ENCODE measurements around the gene SLC44A4. TPM values are rescaled to one million over a fixed set of nuclear protein-coding genes. Genes with fewer than 3 reads are reported as not detected.

SLC44A4 gene
- total RNA-seq, 1 donor from 2014 or later: not detected

DNA sequence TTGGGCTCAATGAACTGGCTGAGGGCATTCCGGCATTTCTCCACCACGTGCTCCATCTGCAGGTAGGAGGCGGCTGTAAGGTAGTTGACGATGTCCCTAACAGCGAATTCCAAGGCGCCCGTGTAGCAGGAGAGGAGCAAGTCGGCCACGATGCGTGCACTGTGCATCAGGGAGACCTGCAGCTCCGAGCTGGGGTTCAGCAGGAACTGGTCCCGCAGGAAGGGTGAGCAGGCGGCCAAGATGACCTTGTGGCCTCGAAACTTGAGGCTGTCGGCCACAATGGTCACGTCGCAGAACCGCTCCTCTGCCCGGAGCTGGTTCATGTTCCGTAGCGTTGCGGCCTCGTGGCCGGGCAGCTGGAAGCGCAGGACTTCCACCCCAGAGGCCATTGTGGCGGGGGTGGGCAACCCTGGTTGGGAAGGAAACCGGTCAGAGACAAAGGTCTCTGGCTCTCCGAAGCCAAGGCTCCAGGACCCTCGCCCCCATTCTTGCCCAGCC lies 22.2 kb upstream of the SLC44A4 start:
- peak; percentile 86 for DNase-seq (ENCODE audit: low spot score)
- H3K4me1 Mint-ChIP-seq (ENCODE audit: low read depth): peaks cover 31% of the 10 kb centered on the region
- H3K27ac Mint-ChIP-seq (ENCODE audit: unreplicated experiment): peak overlapping the region; percentile 32
- H3K4me3 Mint-ChIP-seq (ENCODE audit: unreplicated experiment): peak overlapping the region; percentile 73
- no peaks in the 10 kb centered on the region for H3K36me3 Mint-ChIP-seq (ENCODE audit: low read depth)
- no peaks in the 10 kb centered on the region for H3K27me3 Mint-ChIP-seq (ENCODE audit: low read depth)
- H3K9me3 Mint-ChIP-seq (ENCODE audit: low read depth): no peaks in the 10 kb centered on the region
- TF ChIP-seq, protein P1, sequence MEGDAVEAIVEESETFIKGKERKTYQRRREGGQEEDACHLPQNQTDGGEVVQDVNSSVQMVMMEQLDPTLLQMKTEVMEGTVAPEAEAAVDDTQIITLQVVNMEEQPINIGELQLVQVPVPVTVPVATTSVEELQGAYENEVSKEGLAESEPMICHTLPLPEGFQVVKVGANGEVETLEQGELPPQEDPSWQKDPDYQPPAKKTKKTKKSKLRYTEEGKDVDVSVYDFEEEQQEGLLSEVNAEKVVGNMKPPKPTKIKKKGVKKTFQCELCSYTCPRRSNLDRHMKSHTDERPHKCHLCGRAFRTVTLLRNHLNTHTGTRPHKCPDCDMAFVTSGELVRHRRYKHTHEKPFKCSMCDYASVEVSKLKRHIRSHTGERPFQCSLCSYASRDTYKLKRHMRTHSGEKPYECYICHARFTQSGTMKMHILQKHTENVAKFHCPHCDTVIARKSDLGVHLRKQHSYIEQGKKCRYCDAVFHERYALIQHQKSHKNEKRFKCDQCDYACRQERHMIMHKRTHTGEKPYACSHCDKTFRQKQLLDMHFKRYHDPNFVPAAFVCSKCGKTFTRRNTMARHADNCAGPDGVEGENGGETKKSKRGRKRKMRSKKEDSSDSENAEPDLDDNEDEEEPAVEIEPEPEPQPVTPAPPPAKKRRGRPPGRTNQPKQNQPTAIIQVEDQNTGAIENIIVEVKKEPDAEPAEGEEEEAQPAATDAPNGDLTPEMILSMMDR (IDR thresholded peaks at IDR 0.05): no peak

GRCh38 chr6:31899882-31900722 lies 21.3 kb upstream of the SLC44A4 start:
- DNase-seq (ENCODE audit: low spot score): no peak
- Mint-ChIP-seq H3K36me3 (ENCODE audit: low read depth) (no peaks in the 10 kb centered on the region), H3K27ac (ENCODE audit: unreplicated experiment) (no peak overlapping the region), H3K4me1 (ENCODE audit: low read depth) (peaks cover 34% of the 10 kb centered on the region), H3K4me3 (ENCODE audit: unreplicated experiment) (no peak overlapping the region), H3K9me3 (ENCODE audit: low read depth) (no peaks in the 10 kb centered on the region), H3K27me3 (ENCODE audit: low read depth) (no peaks in the 10 kb centered on the region)
- TF ChIP-seq, protein P1 (IDR thresholded peaks at IDR 0.05): no peak

DNA sequence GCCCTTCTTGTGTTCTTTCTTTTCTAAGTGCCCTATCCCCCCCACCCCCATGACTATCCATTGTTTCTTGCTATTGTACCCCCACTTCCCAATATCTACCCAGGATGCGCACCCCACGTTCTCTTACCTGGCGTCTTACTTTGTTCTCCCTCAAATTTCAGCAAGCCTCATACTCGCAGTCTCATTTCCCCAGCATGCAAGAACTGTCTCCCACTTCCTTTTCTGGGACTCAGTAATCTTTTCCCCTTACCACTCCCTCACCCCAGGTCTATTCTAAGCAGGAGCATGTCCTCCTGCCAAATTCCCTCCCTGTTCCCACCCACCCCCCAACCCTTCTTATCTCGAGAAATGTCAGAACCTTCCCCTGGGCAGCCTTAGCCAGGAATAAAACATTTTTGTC lies 20.4 kb upstream of the SLC44A4 start:
- no peaks in the 10 kb centered on the region for H3K9me3 Mint-ChIP-seq (ENCODE audit: low read depth)
- H3K36me3 Mint-ChIP-seq (ENCODE audit: low read depth): peaks cover 1% of the 10 kb centered on the region
- DNase-seq (ENCODE audit: low spot score): no peak
- TF ChIP-seq, protein P1 (IDR thresholded peaks at IDR 0.05): no peak
- H3K4me3 Mint-ChIP-seq (ENCODE audit: unreplicated experiment): no peak overlapping the region
- no peaks in the 10 kb centered on the region for H3K27me3 Mint-ChIP-seq (ENCODE audit: low read depth)
- peak overlapping the region; percentile 63 for H3K27ac Mint-ChIP-seq (ENCODE audit: unreplicated experiment)
- H3K4me1 Mint-ChIP-seq (ENCODE audit: low read depth): peaks cover 34% of the 10 kb centered on the region

DNA sequence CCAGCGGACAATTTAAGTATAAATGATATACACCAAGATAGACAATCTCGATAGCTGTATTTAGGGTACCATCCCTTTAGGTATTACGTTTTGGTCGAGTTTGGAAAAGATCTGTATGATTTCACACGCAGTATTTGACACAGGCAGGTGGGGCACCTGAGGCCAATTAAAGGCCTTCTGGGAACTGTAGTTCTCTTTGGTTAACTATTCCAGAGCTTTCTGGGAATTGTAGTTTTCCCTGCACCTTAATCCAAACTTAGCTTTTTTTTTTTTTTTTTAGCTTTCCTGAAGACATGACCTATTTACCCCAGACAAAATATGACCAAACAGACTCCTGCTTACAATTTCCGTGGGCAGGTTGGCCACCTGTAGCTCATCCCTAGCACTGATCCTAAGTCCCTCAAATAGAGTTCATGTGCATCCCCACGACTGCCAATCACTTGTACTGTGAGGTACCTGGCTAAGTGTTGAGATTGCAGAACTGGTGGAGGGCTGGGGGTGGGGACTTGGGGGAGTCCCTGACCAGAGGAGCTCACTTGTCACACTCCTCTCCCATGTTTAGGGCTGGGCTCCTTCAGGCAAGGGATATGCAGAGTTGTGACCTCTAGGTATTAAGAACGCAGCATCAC lies 19.7 kb upstream of the SLC44A4 start:
- Mint-ChIP-seq H3K36me3 (ENCODE audit: low read depth) (peaks cover 1% of the 10 kb centered on the region), H3K4me3 (ENCODE audit: unreplicated experiment) (peak overlapping the region; percentile 96)

More for the DNA sequence above, 19.7 kb upstream of the SLC44A4 start:
- Mint-ChIP-seq H3K4me1 (ENCODE audit: low read depth) (peaks cover 34% of the 10 kb centered on the region), H3K27ac (ENCODE audit: unreplicated experiment) (peak overlapping the region; percentile 91), H3K9me3 (ENCODE audit: low read depth) (no peaks in the 10 kb centered on the region), H3K27me3 (ENCODE audit: low read depth) (no peaks in the 10 kb centered on the region)
- no peak for DNase-seq (ENCODE audit: low spot score)
- TF ChIP-seq, protein P1 (IDR thresholded peaks at IDR 0.05): no peak

Measured in chondrocyte (in vitro differentiated cells).